ENCODE data around the gene TMEM101. TPM values are rescaled to one million over a fixed set of nuclear protein-coding genes. Genes with fewer than 3 reads are reported as not detected.

Gene TMEM101
- total and polyA plus RNA-seq, 2 of the 13 experiments (the other 11 are each of a cell fraction or from before 2014, with no cell fraction given), result 72.0 to 100 TPM

- TF ChIP-seq HNF4A (CRISPR knock-in tag; IDR thresholded peaks at IDR 0.05) (peak; percentile 79), PPARG (CRISPR knock-in tag; conservative IDR thresholded peaks at IDR 0.05) (0 out of 2 replicates have a peak, but pooled peaks have one; percentile 12), CAMTA2 (CRISPR knock-in tag; IDR thresholded peaks at IDR 0.05; ENCODE audit: borderline replicate concordance) (no peak), TBP (CRISPR knock-in tag; IDR thresholded peaks at IDR 0.05) (no peak), ZNF687 (CRISPR knock-in tag; IDR thresholded peaks at IDR 0.05) (no peak), FOXP1 (IDR thresholded peaks at IDR 0.05) (no peak), FOXP1 (CRISPR knock-in tag; IDR thresholded peaks at IDR 0.05) (peak; percentile 41; the same call in 1 of the 2 replicates), THAP11 (CRISPR knock-in tag; IDR thresholded peaks at IDR 0.05) (peak; percentile 46; the same call in 1 of the 2 replicates), RARA (CRISPR knock-in tag; IDR thresholded peaks at IDR 0.05) (peak; percentile 47; the same call in 1 of the 2 replicates), MEF2D (CRISPR knock-in tag; IDR thresholded peaks at IDR 0.05) (peak; percentile 94; the same call in 1 of the 2 replicates), KDM6A (CRISPR knock-in tag; IDR thresholded peaks at IDR 0.05; ENCODE audit: low read depth) (peak; percentile 47; the same call in 1 of the 2 replicates), ESRRA (CRISPR knock-in tag; IDR thresholded peaks at IDR 0.05; ENCODE audit: low read depth) (peak; percentile 74; the same call in 1 of the 2 replicates), CEBPG (CRISPR knock-in tag; IDR thresholded peaks at IDR 0.05) (peak; percentile 37; the same call in 1 of the 2 replicates), NFRKB (IDR thresholded peaks at IDR 0.05) (no peak), KLF16 (CRISPR knock-in tag; IDR thresholded peaks at IDR 0.05) (0 out of 4 replicates have a peak, but pooled peaks of 1 of the 2 experiments have one; percentile 27), RCOR2 (CRISPR knock-in tag; IDR thresholded peaks at IDR 0.05) (0 out of 2 replicates have a peak, but pooled peaks have one; percentile 23), NFIC (IDR thresholded peaks at IDR 0.05; ENCODE audit: low read length) (peak; percentile 37; the same call in 1 of the 2 replicates)
- TF ChIP-seq, protein P1, sequence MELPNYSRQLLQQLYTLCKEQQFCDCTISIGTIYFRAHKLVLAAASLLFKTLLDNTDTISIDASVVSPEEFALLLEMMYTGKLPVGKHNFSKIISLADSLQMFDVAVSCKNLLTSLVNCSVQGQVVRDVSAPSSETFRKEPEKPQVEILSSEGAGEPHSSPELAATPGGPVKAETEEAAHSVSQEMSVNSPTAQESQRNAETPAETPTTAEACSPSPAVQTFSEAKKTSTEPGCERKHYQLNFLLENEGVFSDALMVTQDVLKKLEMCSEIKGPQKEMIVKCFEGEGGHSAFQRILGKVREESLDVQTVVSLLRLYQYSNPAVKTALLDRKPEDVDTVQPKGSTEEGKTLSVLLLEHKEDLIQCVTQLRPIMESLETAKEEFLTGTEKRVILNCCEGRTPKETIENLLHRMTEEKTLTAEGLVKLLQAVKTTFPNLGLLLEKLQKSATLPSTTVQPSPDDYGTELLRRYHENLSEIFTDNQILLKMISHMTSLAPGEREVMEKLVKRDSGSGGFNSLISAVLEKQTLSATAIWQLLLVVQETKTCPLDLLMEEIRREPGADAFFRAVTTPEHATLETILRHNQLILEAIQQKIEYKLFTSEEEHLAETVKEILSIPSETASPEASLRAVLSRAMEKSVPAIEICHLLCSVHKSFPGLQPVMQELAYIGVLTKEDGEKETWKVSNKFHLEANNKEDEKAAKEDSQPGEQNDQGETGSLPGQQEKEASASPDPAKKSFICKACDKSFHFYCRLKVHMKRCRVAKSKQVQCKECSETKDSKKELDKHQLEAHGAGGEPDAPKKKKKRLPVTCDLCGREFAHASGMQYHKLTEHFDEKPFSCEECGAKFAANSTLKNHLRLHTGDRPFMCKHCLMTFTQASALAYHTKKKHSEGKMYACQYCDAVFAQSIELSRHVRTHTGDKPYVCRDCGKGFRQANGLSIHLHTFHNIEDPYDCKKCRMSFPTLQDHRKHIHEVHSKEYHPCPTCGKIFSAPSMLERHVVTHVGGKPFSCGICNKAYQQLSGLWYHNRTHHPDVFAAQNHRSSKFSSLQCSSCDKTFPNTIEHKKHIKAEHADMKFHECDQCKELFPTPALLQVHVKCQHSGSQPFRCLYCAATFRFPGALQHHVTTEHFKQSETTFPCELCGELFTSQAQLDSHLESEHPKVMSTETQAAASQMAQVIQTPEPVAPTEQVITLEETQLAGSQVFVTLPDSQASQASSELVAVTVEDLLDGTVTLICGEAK (IDR thresholded peaks at IDR 0.05), result no peak
- TF ChIP-seq, protein P1 (CRISPR knock-in tag; IDR thresholded peaks at IDR 0.05), result no peak
- TF ChIP-seq, protein P2, sequence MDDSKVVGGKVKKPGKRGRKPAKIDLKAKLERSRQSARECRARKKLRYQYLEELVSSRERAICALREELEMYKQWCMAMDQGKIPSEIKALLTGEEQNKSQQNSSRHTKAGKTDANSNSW (CRISPR knock-in tag; IDR thresholded peaks at IDR 0.05; ENCODE audit: borderline replicate concordance), result no peak
Measured at GRCh38 chr17:43970366-43970765, 44.4 kb downstream of the TMEM101 start (continued).

Data from HepG2 (cell line).